T-helper 2 cell treated with Interferon-gamma antibody and Interleukin-4, amounts not matched to agents 100 ng/mL and 5 ng/mL, for 36 hours (primary cell): ENCODE measurements around the gene COPS2. TPM values are rescaled to one million over a fixed set of nuclear protein-coding genes. Genes with fewer than 3 reads are reported as not detected.

Experiments
- total RNA-seq: library from RNA; stranded (reverse); gene quantifications from 2 replicates; pipeline ENCODE4 v1.2.3, GENCODE V29; 2022

The COPS2 gene
- total RNA-seq, 1 donor from 2014 or later, result 65.6 TPM

Other genes with a start within 250 kb of the COPS2 start
- gene SHC4, start 191.7 kb downstream of the COPS2 start, total RNA-seq, result 0.84 and 1.3 TPM in 2 replicates
- gene SECISBP2L, start 109.2 kb downstream of the COPS2 start, total RNA-seq, result 30.4 and 31.6 TPM in 2 replicates
- 27.1 and 31.3 TPM in 2 replicates for gene GALK2, start 14.6 kb upstream of the COPS2 start, total RNA-seq